H9 (cell line): ENCODE results near the gene NUP133. TPM values are rescaled to one million over a fixed set of nuclear protein-coding genes. Genes with fewer than 3 reads are reported as not detected.

ENCODE experiments used
- DNase-seq: peaks from one replicate; pipeline ENCODE4 v3.0.0-alpha.2; 2017
- H2AFZ ChIP-seq: one replicate; pipeline ENCODE4 v1.6.1; 2013; ENCODE audit warnings: mild to moderate bottlenecking, low read length, control low read depth, moderate library complexity
- H2AK5ac ChIP-seq: 2 replicates; pipeline ENCODE4 v1.6.1; 2013; ENCODE audit warnings: low read length, control low read depth, mixed read lengths; ENCODE audit not compliant: insufficient read length
- H2BK120ac ChIP-seq: one replicate; pipeline ENCODE4 v1.6.1; 2013; ENCODE audit warnings: low read depth, mild to moderate bottlenecking, low read length, control low read depth, inconsistent platforms; ENCODE audit not compliant: poor library complexity, severe bottlenecking
- H2BK12ac ChIP-seq: 2 replicates; pipeline ENCODE4 v1.6.1; 2013; ENCODE audit warnings: low read length, control low read depth, mixed read lengths, low read depth; ENCODE audit not compliant: insufficient read length
- H2BK15ac ChIP-seq: 2 replicates; pipeline ENCODE4 v1.6.1; 2013; ENCODE audit warnings: low read depth, low read length, control low read depth
- H2BK20ac ChIP-seq: one replicate; pipeline ENCODE4 v1.6.1; 2013; ENCODE audit warnings: low read depth, mild to moderate bottlenecking, low read length, control low read depth, inconsistent platforms; ENCODE audit not compliant: poor library complexity, severe bottlenecking
- H2BK5ac ChIP-seq: 2 replicates; pipeline ENCODE4 v1.6.1; 2013; ENCODE audit warnings: low read length, control low read depth, mixed read lengths; ENCODE audit not compliant: insufficient read length
- H3K14ac ChIP-seq: 2 replicates; pipeline ENCODE4 v1.6.1; 2013; ENCODE audit warnings: low read length, control low read depth; ENCODE audit not compliant: insufficient read depth
- H3K18ac ChIP-seq: 2 replicates; pipeline ENCODE4 v1.6.1; 2013; ENCODE audit warnings: low read depth, mild to moderate bottlenecking, mixed read lengths, low read length, control low read depth; ENCODE audit not compliant: insufficient read length
- H3K23ac ChIP-seq: 2 replicates; pipeline ENCODE4 v1.6.1; 2013; ENCODE audit warnings: low read length, control low read depth, mixed read lengths, low read depth; ENCODE audit not compliant: insufficient read length
- H3K23me2 ChIP-seq: 2 replicates; pipeline ENCODE4 v1.6.1; 2013; ENCODE audit warnings: low read depth, mild to moderate bottlenecking, mixed read lengths, low read length, control low read depth; ENCODE audit not compliant: insufficient read length, poor library complexity, severe bottlenecking
- H3K27ac ChIP-seq: 2 replicates; pipeline ENCODE4 v1.5.1; 2013; ENCODE audit warnings: low read length, control low read depth, mixed read lengths, low read depth; ENCODE audit not compliant: insufficient read length
- H3K27me3 ChIP-seq: 2 replicates; pipeline ENCODE4 v1.6.1; 2013; ENCODE audit warnings: low read length, control low read depth, inconsistent platforms; ENCODE audit not compliant: insufficient read depth
- H3K4ac ChIP-seq: 2 replicates; pipeline ENCODE4 v1.6.1; 2013; ENCODE audit warnings: low read depth, mild to moderate bottlenecking, control low read depth, inconsistent platforms, low read length, moderate library complexity
- H3K4me1 ChIP-seq: 2 replicates; pipeline ENCODE4 v1.6.1; 2013; ENCODE audit warnings: low read length, control low read depth, inconsistent platforms; ENCODE audit not compliant: insufficient read depth
- H3K4me2 ChIP-seq: 2 replicates; pipeline ENCODE4 v1.6.1; 2013; ENCODE audit warnings: low read length, control low read depth, mixed read lengths; ENCODE audit not compliant: insufficient read length, insufficient read depth
- H3K56ac ChIP-seq: 2 replicates; pipeline ENCODE4 v1.6.1; 2013; ENCODE audit warnings: low read depth, mild to moderate bottlenecking, mixed read lengths, low read length, control low read depth; ENCODE audit not compliant: insufficient read length
- H3K79me1 ChIP-seq: 2 replicates; pipeline ENCODE4 v1.6.1; 2013; ENCODE audit warnings: low read depth, mild to moderate bottlenecking, moderate library complexity, low read length, control low read depth, inconsistent platforms; ENCODE audit not compliant: insufficient read depth, poor library complexity, severe bottlenecking
- H3K79me2 ChIP-seq: 2 replicates; pipeline ENCODE4 v1.6.1; 2013; ENCODE audit warnings: low read length, control low read depth, inconsistent platforms; ENCODE audit not compliant: insufficient read depth
- H3K9ac ChIP-seq: 2 replicates; pipeline ENCODE4 v1.6.1; 2013; ENCODE audit warnings: low read length, control low read depth, mixed read lengths; ENCODE audit not compliant: insufficient read length; ENCODE audit errors: extremely low read depth
- H3K9me3 ChIP-seq: one replicate; pipeline ENCODE4 v1.6.1; 2013; ENCODE audit warnings: low read depth, low read length, inconsistent platforms; ENCODE audit not compliant: control insufficient read depth
- H3T11ph ChIP-seq: one replicate; pipeline ENCODE4 v1.6.1; 2013; ENCODE audit warnings: mild to moderate bottlenecking, low read length, control low read depth, inconsistent platforms
- H4K20me1 ChIP-seq: one replicate; pipeline ENCODE4 v1.6.1; 2013; ENCODE audit not compliant: control insufficient read depth, insufficient read length, insufficient read depth
- H4K5ac ChIP-seq: 2 replicates; pipeline ENCODE4 v1.6.1; 2013; ENCODE audit warnings: low read depth, mild to moderate bottlenecking, mixed read lengths, low read length, control low read depth; ENCODE audit not compliant: insufficient read length
- H4K8ac ChIP-seq: replicated peaks from 2 replicates; pipeline ENCODE4 v1.6.1; 2013; ENCODE audit warnings: low read length, control low read depth, mixed read lengths, low read depth; ENCODE audit not compliant: insufficient read length
- H4K91ac ChIP-seq: 2 replicates; pipeline ENCODE4 v1.6.1; 2013; ENCODE audit warnings: low read depth, mild to moderate bottlenecking, moderate library complexity, mixed read lengths, low read length, control low read depth; ENCODE audit not compliant: insufficient read length
- H3K27ac Mint-ChIP-seq, 3 experiments: 2 replicates in 2 of 3; 3 replicates in 1 of 3; pipeline ENCODE4 v1.8.0; 2020 to 2021; ENCODE audit warnings: mixed read lengths in 3 of 3, mild to moderate bottlenecking in 1 of 3, moderate library complexity in 1 of 3
- H3K27me3 Mint-ChIP-seq: 2 replicates; pipeline ENCODE4 v1.8.0; 2021; ENCODE audit warnings: low read depth, mild to moderate bottlenecking, moderate library complexity, mixed read lengths
- H3K36me3 Mint-ChIP-seq, 3 experiments: 2 replicates in 2 of 3; 3 replicates in 1 of 3; pipeline ENCODE4 v1.8.0; 2020 to 2021; ENCODE audit warnings: low read depth in 3 of 3, mixed read lengths in 3 of 3; ENCODE audit not compliant: insufficient read depth in 1 of 3
- H3K4me1 Mint-ChIP-seq, 2 experiments: 2 replicates each; pipeline ENCODE4 v1.8.0; 2020; ENCODE audit warnings: mixed read lengths in 2 of 2
- H3K4me3 Mint-ChIP-seq, 2 experiments: 2 replicates in 1 of 2; 3 replicates in 1 of 2; pipeline ENCODE4 v1.8.0; 2020 to 2021; ENCODE audit warnings: mild to moderate bottlenecking in 2 of 2, mixed read lengths in 2 of 2, moderate library complexity in 1 of 2
- H3K9me3 Mint-ChIP-seq, 2 experiments: 2 replicates in 1 of 2; 3 replicates in 1 of 2; pipeline ENCODE4 v1.8.0; 2020; ENCODE audit warnings: mild to moderate bottlenecking in 2 of 2, mixed read lengths in 2 of 2, moderate library complexity in 1 of 2
- CTCF ChIP-seq: fragments of 200-600 bp; sonication (generic); conservative IDR thresholded peaks from 3 replicates; pipeline ENCODE4 v1.8.0; 2021; ENCODE audit warnings: antibody characterized with exemption, mild to moderate bottlenecking
- WGBS: extraction: QIAGEN DNeasy Blood & Tissue Kit; methylation state at CpG from one replicate; pipeline ENCODE4 v1.1.7; 2013; ENCODE audit warnings: missing lambda C conversion rate, low lambda C conversion rate, mixed read lengths; ENCODE audit not compliant: insufficient read length; ENCODE audit errors: extremely low coverage; 5-methylcytosine and 5-hydroxymethylcytosine counted together
- total RNA-seq: library from RNA; stranded (reverse); gene quantifications from 2 replicates; pipeline ENCODE4 v1.2.1, GENCODE V29; 2021

Gene NUP133
- total RNA-seq, 1 experiment from 2014 or later, result 71.3 TPM

- whole genome bisulfite sequencing, result no CpG with 5 or more reads among the region's 6 CpGs
- H3K79me2 ChIP-seq, result no peaks in the 10 kb centered on the region
Observed at GRCh38 chr1:229531326-229531725, 23.2 kb upstream of the NUP133 start.

More at GRCh38 chr1:229531326-229531725, 23.2 kb upstream of the NUP133 start:
- no peak overlapping the region for H3K27ac ChIP-seq
- no peak overlapping the region for H2BK12ac ChIP-seq
- no peak overlapping the region; a peak in 1 of 7 replicates for H3K27ac Mint-ChIP-seq
- H2AFZ ChIP-seq, result no peak overlapping the region
- H3T11ph ChIP-seq, result no peak overlapping the region
- no peaks in the 10 kb centered on the region for H3K27me3 ChIP-seq
- no peaks in the 10 kb centered on the region for H3K27me3 Mint-ChIP-seq
- no peak for DNase-seq
- no peak overlapping the region for H3K23ac ChIP-seq
- H3K23me2 ChIP-seq, result no peaks in the 10 kb centered on the region
- H3K56ac ChIP-seq, result no peak overlapping the region
- no peak overlapping the region for H2BK15ac ChIP-seq
- no peak overlapping the region for H3K18ac ChIP-seq
- no peak overlapping the region for H3K14ac ChIP-seq
- no peak overlapping the region for H4K8ac ChIP-seq
- H4K91ac ChIP-seq, result no peak overlapping the region
- no peak overlapping the region for H3K9ac ChIP-seq
- no peak overlapping the region for H2AK5ac ChIP-seq
- H3K9me3 Mint-ChIP-seq, result no peaks in the 10 kb centered on the region
- TF ChIP-seq CTCF, result no peak
- H3K4me2 ChIP-seq, result no peak overlapping the region
- H3K4me1 ChIP-seq, result no peaks in the 10 kb centered on the region
- H2BK20ac ChIP-seq, result no peak overlapping the region
- no peaks in the 10 kb centered on the region for H3K79me1 ChIP-seq
- H3K36me3 Mint-ChIP-seq, result peaks cover 14 to 60% (median 48%) of the 10 kb centered on the region in 3 experiments; a peak in 6 of 7 replicates
- H3K4me1 Mint-ChIP-seq, result no peaks in the 10 kb centered on the region
- no peak overlapping the region for H2BK5ac ChIP-seq
- no peak overlapping the region for H3K4me3 Mint-ChIP-seq
- no peak overlapping the region for H4K5ac ChIP-seq
- H3K9me3 ChIP-seq, result no peaks in the 10 kb centered on the region
- H2BK120ac ChIP-seq, result no peak overlapping the region
- H3K4ac ChIP-seq, result no peak overlapping the region
- no peaks in the 10 kb centered on the region for H4K20me1 ChIP-seq
